HG02759 (cell line): ENCODE measurements around the gene FAM171A1.
"Not testable (repeated sequence)": the region's sequence is repeated elsewhere in the genome, so short reads cannot be mapped to it uniquely, and the experiment has no call there.

Source experiments
- ATAC-seq: cut with Tn5 transposase; IDR thresholded peaks from one replicate; pipeline ENCODE4 v1.9.1; 2021; ENCODE audit warnings: mild to moderate bottlenecking, moderate library complexity; ENCODE audit not compliant: unreplicated experiment

Gene FAM171A1

GRCh38 chr10:15346440-15347141 lies 24.5 kb downstream of the FAM171A1 start:
- ATAC-seq, result no peak

- no peak for ATAC-seq
Measured at GRCh38 chr10:15345450-15345849, 25.6 kb downstream of the FAM171A1 start.

GRCh38 chr10:15344876-15345285 lies 26.2 kb downstream of the FAM171A1 start:
- ATAC-seq, result no peak

GRCh38 chr10:15344256-15344875 lies 26.7 kb downstream of the FAM171A1 start:
- ATAC-seq, result no peak

GRCh38 chr10:15342970-15343369 lies 28.1 kb downstream of the FAM171A1 start:
- no peak for ATAC-seq

- no peak for ATAC-seq
Measured at GRCh38 chr10:15341502-15342128, 29.5 kb downstream of the FAM171A1 start.

GRCh38 chr10:15339892-15340291 lies 31.2 kb downstream of the FAM171A1 start:
- ATAC-seq, result no peak

GRCh38 chr10:15337441-15337923 lies 33.6 kb downstream of the FAM171A1 start:
- ATAC-seq, result not testable (repeated sequence)

- ATAC-seq, result no peak
Measured at GRCh38 chr10:15336211-15336610, 34.9 kb downstream of the FAM171A1 start.

GRCh38 chr10:15335508-15335907 lies 35.6 kb downstream of the FAM171A1 start:
- ATAC-seq, result no peak

- no peak for ATAC-seq
Measured at GRCh38 chr10:15334650-15335323, 36.3 kb downstream of the FAM171A1 start.

GRCh38 chr10:15333909-15334649 lies 37.0 kb downstream of the FAM171A1 start:
- no peak for ATAC-seq

- ATAC-seq, result not testable (repeated sequence)
Measured at GRCh38 chr10:15333181-15333580, 37.9 kb downstream of the FAM171A1 start.

GRCh38 chr10:15331461-15331860 lies 39.6 kb downstream of the FAM171A1 start:
- ATAC-seq, result no peak

GRCh38 chr10:15329437-15329836 lies 41.7 kb downstream of the FAM171A1 start:
- no peak for ATAC-seq

- ATAC-seq, result no peak
Measured at GRCh38 chr10:15325944-15326284, 45.2 kb downstream of the FAM171A1 start.

- no peak for ATAC-seq
Measured at GRCh38 chr10:15325243-15325943, 45.7 kb downstream of the FAM171A1 start.

- ATAC-seq, result no peak
Measured at GRCh38 chr10:15324611-15325010, 46.5 kb downstream of the FAM171A1 start.

GRCh38 chr10:15324113-15324512 lies 47.0 kb downstream of the FAM171A1 start:
- no peak for ATAC-seq

- no peak for ATAC-seq
Measured at GRCh38 chr10:15322356-15322755, 48.7 kb downstream of the FAM171A1 start.
